SHP77 (cell line): ENCODE measurements around the gene ZNF211.

ENCODE experiments used
- DNase-seq, 2 experiments: peaks; one replicate each; lab custom pipeline; 2025; lab: John Stamatoyannopoulos, UW

Gene ZNF211

GRCh38 chr19:57632987-57633831 is at the start of gene ZNF211:
TSS of gene ZNF211 (plus strand) at chr19:57633168. CDS start at chr19:57633347, 179 bp downstream.
- peak; percentile 88 to 90 for DNase-seq

- no peak for DNase-seq
These were observed 49.2 kb upstream of the ZNF211 start, which contains the start of gene ZIK1 for GRCh38 chr19:57583521-57584416. TSS of gene ZIK1 (plus strand) at chr19:57584145. CDS start at chr19:57584357, 212 bp downstream.

- no peak for DNase-seq
These were observed 45.4 kb upstream of the ZNF211 start for GRCh38 chr19:57587529-57587928.

GRCh38 chr19:57599377-57599760 is 33.6 kb upstream of the ZNF211 start:
- DNase-seq: no peak

GRCh38 chr19:57599761-57600383 is 33.1 kb upstream of the ZNF211 start, which contains the start of gene ZNF530:
TSS of gene ZNF530 (plus strand) at chr19:57599885. CDS start at chr19:57604346, 4,461 bp downstream.
- peak; percentile 90 to 94 for DNase-seq

- DNase-seq: no peak
These were observed 26.0 kb upstream of the ZNF211 start for GRCh38 chr19:57606931-57607330.

- no peak for DNase-seq
These were observed 21.9 kb upstream of the ZNF211 start for GRCh38 chr19:57611113-57611512.

- peak; percentile 88 to 91 for DNase-seq
These were observed 18.8 kb upstream of the ZNF211 start, which contains the start of gene ZNF134 for GRCh38 chr19:57613941-57614743. TSS of gene ZNF134 (plus strand) at chr19:57614242. CDS start at chr19:57619469, 5,227 bp downstream.

GRCh38 chr19:57615346-57615745 is 17.6 kb upstream of the ZNF211 start:
- DNase-seq: no peak

- no peak for DNase-seq
These were observed 12.2 kb upstream of the ZNF211 start for GRCh38 chr19:57620673-57621348.

- DNase-seq: no peak
These were observed 9.9 kb upstream of the ZNF211 start for GRCh38 chr19:57623091-57623490.

- no peak for DNase-seq
These were observed 814 bp downstream of the ZNF211 start for GRCh38 chr19:57633832-57634131.

- DNase-seq: no peak
These were observed 4.4 kb downstream of the ZNF211 start for GRCh38 chr19:57637379-57637778.

- no peak for DNase-seq
These were observed 8.8 kb downstream of the ZNF211 start for GRCh38 chr19:57641715-57642234.

GRCh38 chr19:57642396-57643046 is 9.6 kb downstream of the ZNF211 start:
- DNase-seq: no peak

- DNase-seq: no peak
These were observed 10.8 kb downstream of the ZNF211 start for GRCh38 chr19:57643734-57644133.

GRCh38 chr19:57648331-57649003 is 15.5 kb downstream of the ZNF211 start:
- no peak for DNase-seq

GRCh38 chr19:57651654-57651996 is 18.7 kb downstream of the ZNF211 start:
- no peak for DNase-seq

GRCh38 chr19:57653689-57654088 is 20.7 kb downstream of the ZNF211 start:
- DNase-seq: no peak

GRCh38 chr19:57655443-57655842 is 22.5 kb downstream of the ZNF211 start:
- DNase-seq: no peak
